ENCODE data around the gene POR. TPM values are rescaled to one million over a fixed set of nuclear protein-coding genes. Genes with fewer than 3 reads are reported as not detected.

The POR gene
- total RNA-seq, 1 donor = 90.7 TPM

- H3K4me3 ChIP-seq (ENCODE audit: low read depth, low read length) = peak overlapping the region; percentile 75
- no peak for TF ChIP-seq CTCF (IDR thresholded peaks at IDR 0.05; ENCODE audit: insufficient read depth, low read depth, low read length)
- peak; percentile 76 for DNase-seq (ENCODE audit: low read depth)
Measured at GRCh38 chr7:75993689-75994387, 78.9 kb downstream of the POR start.

GRCh38 chr7:75994388-75995051, 79.6 kb downstream of the POR start, which contains the start of gene TMEM120A:
Gene TMEM120A (minus strand): TSS chr7:75994595. CDS start chr7:75994570, 25 bp downstream.
- peak; percentile 94 for DNase-seq (ENCODE audit: low read depth)
- no peak for TF ChIP-seq CTCF (IDR thresholded peaks at IDR 0.05; ENCODE audit: insufficient read depth, low read depth, low read length)
- peak within 1 kb of the TSS; percentile 75 for H3K4me3 ChIP-seq (ENCODE audit: low read depth, low read length)

GRCh38 chr7:75995052-75995471, 80.1 kb downstream of the POR start:
- DNase-seq (ENCODE audit: low read depth) = no peak
- no peak for TF ChIP-seq CTCF (IDR thresholded peaks at IDR 0.05; ENCODE audit: insufficient read depth, low read depth, low read length)
- H3K4me3 ChIP-seq (ENCODE audit: low read depth, low read length) = peak overlapping the region; percentile 54

GRCh38 chr7:75995996-75996395, 81.0 kb downstream of the POR start:
- TF ChIP-seq CTCF (IDR thresholded peaks at IDR 0.05; ENCODE audit: insufficient read depth, low read depth, low read length) = no peak
- no peak overlapping the region for H3K4me3 ChIP-seq (ENCODE audit: low read depth, low read length)

GRCh38 chr7:75996476-75996875, 81.5 kb downstream of the POR start:
- no peak overlapping the region for H3K4me3 ChIP-seq (ENCODE audit: low read depth, low read length)
- DNase-seq (ENCODE audit: low read depth) = no peak
- TF ChIP-seq CTCF (IDR thresholded peaks at IDR 0.05; ENCODE audit: insufficient read depth, low read depth, low read length) = no peak

More at GRCh38 chr7:75995996-75996395, 81.0 kb downstream of the POR start:
- no peak for DNase-seq (ENCODE audit: low read depth)

GRCh38 chr7:75998038-75998437, 83.1 kb downstream of the POR start:
- no peak for DNase-seq (ENCODE audit: low read depth)
- TF ChIP-seq CTCF (IDR thresholded peaks at IDR 0.05; ENCODE audit: insufficient read depth, low read depth, low read length) = no peak
- H3K4me3 ChIP-seq (ENCODE audit: low read depth, low read length) = no peak overlapping the region
